ENCODE data around the gene GTF2H4. TPM values are rescaled to one million over a fixed set of nuclear protein-coding genes. Genes with fewer than 3 reads are reported as not detected.

GTF2H4 gene
- total RNA-seq, 4 donors from 2014 or later = 9.5 to 34.4 (median 18.2) TPM

- Histone ChIP-seq H3K4me1 (peaks cover 44 to 65% of the 10 kb centered on the region in 2 donors), H3K4me3 (replicated peaks in 1 of 3) (no peak overlapping the region), H3K27me3 (no peaks in the 10 kb centered on the region), H3K36me3 (no peaks in the 10 kb centered on the region), H3K27ac (peak overlapping the region; percentile 91 to 98 (median 96)), H3K9me3 (no peaks in the 10 kb centered on the region)
- no peak for DNase-seq
- WGBS, 2 donors = 76 to 77% methylated on average over 14 of the region's 14 CpGs
- intact Hi-C loops (cut with DNase I) = loop anchor here (10.0 kb wide), 2 partner anchors 137 to 207 kb away; partner anchors contain the start of genes DHX16, FLOT1 and IER3
- TF ChIP-seq POLR2A (IDR thresholded peaks at IDR 0.05) = no peak
- no peak for TF ChIP-seq CTCF (IDR thresholded peaks at IDR 0.05)
These were observed 26.4 kb upstream of the GTF2H4 start for GRCh38 chr6:30881392-30882203.

- no peaks in the 10 kb centered on the region for H3K9me3 ChIP-seq
- peak overlapping the region in 1 of 3 donors; percentile 78 for H3K4me3 ChIP-seq (replicated peaks in 1 of 3)
- 57 to 58% methylated on average over 4 to 7 of the region's 8 CpGs for WGBS, 2 donors
- no peaks in the 10 kb centered on the region for H3K36me3 ChIP-seq
- peak; percentile 32 to 39 for DNase-seq
- H3K27ac ChIP-seq = peak overlapping the region; percentile 91 to 98 (median 96)
- H3K27me3 ChIP-seq = no peaks in the 10 kb centered on the region
- TF ChIP-seq CTCF (IDR thresholded peaks at IDR 0.05) (no peak), POLR2A (IDR thresholded peaks at IDR 0.05) (no peak)
- intact Hi-C loops (cut with DNase I) = loop anchor here (10.0 kb wide), 2 partner anchors 137 to 207 kb away; partner anchors contain the start of genes DHX16, FLOT1 and IER3
- peaks cover 41 to 66% of the 10 kb centered on the region in 2 donors for H3K4me1 ChIP-seq
These were observed 25.7 kb upstream of the GTF2H4 start for GRCh38 chr6:30882204-30882758.

GRCh38 chr6:30882759-30883684 is 25.0 kb upstream of the GTF2H4 start:
- intact Hi-C loops (cut with DNase I) = loop anchor here (10.0 kb wide), 2 partner anchors 138 to 208 kb away; partner anchors contain the start of genes DHX16, FLOT1 and IER3
- Histone ChIP-seq H3K27ac (peak overlapping the region; percentile 91 to 98 (median 96)), H3K36me3 (no peaks in the 10 kb centered on the region), H3K4me1 (peaks cover 34 to 59% of the 10 kb centered on the region in 2 donors), H3K4me3 (replicated peaks in 1 of 3) (peak overlapping the region in 1 of 3 donors; percentile 78), H3K9me3 (no peaks in the 10 kb centered on the region), H3K27me3 (no peaks in the 10 kb centered on the region)
- 19 to 26% methylated on average over 10 to 14 of the region's 15 CpGs for WGBS, 2 donors
- TF ChIP-seq POLR2A (IDR thresholded peaks at IDR 0.05) = peak in 1 of 2 donors; percentile 57
- no peak for TF ChIP-seq CTCF (IDR thresholded peaks at IDR 0.05)
- peak; percentile 90 to 91 for DNase-seq

- 21 to 23% methylated on average over 12 to 29 of the region's 62 CpGs for WGBS, 2 donors
- Histone ChIP-seq H3K27me3 (no peaks in the 10 kb centered on the region), H3K36me3 (peaks cover under 1 to 2% of the 10 kb centered on the region in 2 donors), H3K4me3 (replicated peaks in 1 of 3) (peak within 1 kb of the TSS; percentile 1 to 78 (median 57)), H3K9me3 (no peaks in the 10 kb centered on the region), H3K4me1 (peaks cover 34 to 56% of the 10 kb centered on the region in 2 donors), H3K27ac (peak within 1 kb of the TSS; percentile 91 to 98 (median 96))
- DNase-seq = peak; percentile 83 to 87
- intact Hi-C loops (cut with DNase I) = loop anchor here (10.0 kb wide), 2 partner anchors 139 to 209 kb away; partner anchors contain the start of genes DHX16, FLOT1 and IER3
- TF ChIP-seq POLR2A (IDR thresholded peaks at IDR 0.05) (peak in 1 of 2 donors; percentile 42), CTCF (IDR thresholded peaks at IDR 0.05) (no peak)
These were observed 24.1 kb upstream of the GTF2H4 start, which contains the start of gene DDR1 for GRCh38 chr6:30883685-30884520. TSS of gene DDR1 (plus strand) at chr6:30884519. CDS start at chr6:30888730, 4,211 bp downstream.

All from thyroid gland (tissue), 4 donors.